HepG2 (cell line): ENCODE data around the gene CD70. TPM values are rescaled to one million over a fixed set of nuclear protein-coding genes. Genes with fewer than 3 reads are reported as not detected.

Experiments used
- ATAC-seq: fragments of 200-7000 bp; cut with Tn5 transposase; 3 replicates; pipeline ENCODE4 v1.9.1; 2020; ENCODE audit warnings: mild to moderate bottlenecking, moderate library complexity
- BruUV-seq: library from RNA; stranded (reverse); fragments of 400-500 nt; replicated peaks from 2 replicates; lab custom pipeline; 2021; lab: Mats Ljungman, UMichigan
- CTCF ChIA-PET: fragments of 300-600 bp; formaldehyde crosslinking; extraction: SDS; loops from one replicate; lab custom pipeline; 2021; ENCODE audit warnings: low total read pairs, inconsistent platforms, low intra/inter-chr PET ratio; lab: Yijun Ruan, JAX
- POLR2A ChIA-PET: fragments of 350-600 bp; sonication (Branson Sonifier 250); formaldehyde crosslinking; loops from one replicate; lab custom pipeline; 2020; ENCODE audit warnings: antibody characterized with exemption, inconsistent platforms; lab: Yijun Ruan, JAX
- DNase-seq: peaks from one replicate; pipeline ENCODE4 v3.0.0-alpha.2; 2015; ENCODE audit warnings: low spot score
- FAIRE-seq: peaks from 3 replicates; lab custom pipeline; 2011; peaks lifted over from hg19 to GRCh38; lab: Jason Lieb, UNC
- H2AFZ ChIP-seq: one replicate; pipeline ENCODE4 v1.6.1; 2011; ENCODE audit warnings: low read length, inconsistent platforms
- H3K27ac ChIP-seq: fragments of 300-600 bp; 3 replicates; pipeline ENCODE4 v1.8.0; 2011; ENCODE audit warnings: mixed run types, mild to moderate bottlenecking, mixed read lengths, low read length, inconsistent platforms; ENCODE audit not compliant: insufficient read depth; ENCODE audit errors: extremely low read length
- H3K27me3 ChIP-seq, 2 experiments: fragments of 200-600 bp in 1 of 2; 2 replicates in 1 of 2; 3 replicates in 1 of 2; pipeline versions ENCODE4 v1.6.0 to v1.8.0; 2011; ENCODE audit warnings: low read length in 2 of 2, mild to moderate bottlenecking in 2 of 2, moderate library complexity in 2 of 2, inconsistent platforms in 1 of 2; ENCODE audit not compliant: insufficient read depth in 2 of 2, control insufficient read depth in 1 of 2
- H3K36me3 ChIP-seq, 2 experiments: fragments of 200-600 bp in 1 of 2; replicated peaks in 1 of 2; 2 replicates in 1 of 2; 3 replicates in 1 of 2; pipeline versions ENCODE4 v1.5.1 to v1.8.0; 2011; ENCODE audit warnings: low read length in 2 of 2, inconsistent platforms in 1 of 2; ENCODE audit not compliant: insufficient read depth in 2 of 2, control insufficient read depth in 1 of 2
- H3K4me1 ChIP-seq: 2 replicates; pipeline ENCODE4 v1.5.1; 2012; ENCODE audit warnings: low read length, inconsistent platforms; ENCODE audit not compliant: insufficient read depth
- H3K4me2 ChIP-seq: 2 replicates; pipeline ENCODE4 v1.6.0; 2011; ENCODE audit warnings: low read depth, low read length, inconsistent platforms
- H3K4me3 ChIP-seq, 3 experiments: fragments of 200-600 bp in 1 of 3; sonication (generic), shearing (Covaris generic) in 1 of 3; replicated peaks in 1 of 3; 2 replicates each; pipeline ENCODE4 v1.5.1; 2011 to 2016; ENCODE audit warnings: low read length in 3 of 3, inconsistent platforms in 2 of 3, low read depth in 2 of 3, mild to moderate bottlenecking in 2 of 3, control low read depth in 1 of 3, mixed read lengths in 1 of 3; ENCODE audit not compliant: insufficient read depth in 1 of 3
- H3K79me2 ChIP-seq: one replicate; pipeline ENCODE4 v1.6.1; 2011; ENCODE audit warnings: low read length, inconsistent platforms; ENCODE audit not compliant: insufficient read depth
- H3K9ac ChIP-seq: 2 replicates; pipeline ENCODE4 v1.6.0; 2011; ENCODE audit warnings: mild to moderate bottlenecking, low read depth, low read length, inconsistent platforms; ENCODE audit not compliant: insufficient read depth
- H3K9me3 ChIP-seq: 2 replicates; pipeline ENCODE4 v1.5.1; 2012; ENCODE audit warnings: mild to moderate bottlenecking, low read length
- H4K20me1 ChIP-seq: 2 replicates; pipeline ENCODE4 v1.6.0; 2011; ENCODE audit warnings: inconsistent platforms, mild to moderate bottlenecking, low read length, moderate library complexity; ENCODE audit not compliant: insufficient read depth
- ARNTL ChIP-seq: sonication (generic); formaldehyde crosslinking; IDR thresholded peaks from 2 replicates; pipeline ENCODE4 v1.4.0; 2020; ENCODE audit warnings: mild to moderate bottlenecking, missing genetic modification reagents
- CEBPB ChIP-seq: IDR thresholded peaks from 2 replicates; pipeline ENCODE4 v1.6.1; 2011; ENCODE audit warnings: low read depth, low read length, improper control_type of control experiment, borderline replicate concordance
- ELK4 ChIP-seq: sonication (generic); formaldehyde crosslinking; IDR thresholded peaks from 2 replicates; pipeline ENCODE4 v1.9.0; 2021; ENCODE audit warnings: missing genetic modification reagents, borderline replicate concordance
- HNRNPK ChIP-seq: fragments of 200-400 bp; formaldehyde crosslinking; IDR thresholded peaks from 2 replicates; pipeline ENCODE4 v1.6.1; 2018; ENCODE audit warnings: low read length, low read depth, moderate library complexity, mild to moderate bottlenecking; ENCODE audit not compliant: poor library complexity, severe bottlenecking
- JUND ChIP-seq: sonication (generic); formaldehyde crosslinking; IDR thresholded peaks from 2 replicates; pipeline ENCODE4 v1.8.0; 2022; ENCODE audit warnings: mild to moderate bottlenecking, missing genetic modification reagents
- NFKB2 ChIP-seq: sonication (generic); formaldehyde crosslinking; IDR thresholded peaks from 2 replicates; pipeline ENCODE4 v1.4.0; 2020; ENCODE audit warnings: missing genetic modification reagents, borderline replicate concordance
- SETDB1 ChIP-seq: sonication (generic); formaldehyde crosslinking; IDR thresholded peaks from 2 replicates; pipeline ENCODE4 v1.5.1; 2020; ENCODE audit warnings: missing genetic modification reagents, mild to moderate bottlenecking, borderline replicate concordance
- THAP7 ChIP-seq: sonication (generic); formaldehyde crosslinking; IDR thresholded peaks from 2 replicates; pipeline ENCODE4 v1.8.1; 2023; ENCODE audit warnings: mild to moderate bottlenecking, missing genetic modification reagents
- ZNF124 ChIP-seq: sonication (generic); formaldehyde crosslinking; IDR thresholded peaks from 2 replicates; pipeline ENCODE4 v1.4.0; 2020; ENCODE audit warnings: missing genetic modification reagents
- ZNF160 ChIP-seq: sonication (generic); formaldehyde crosslinking; IDR thresholded peaks from 2 replicates; pipeline ENCODE4 v1.8.0; 2022; ENCODE audit warnings: mild to moderate bottlenecking, inconsistent platforms, missing genetic modification reagents
- ZNF687 ChIP-seq: sonication (generic); formaldehyde crosslinking; IDR thresholded peaks from 2 replicates; pipeline ENCODE4 v1.5.1; 2020; ENCODE audit warnings: mild to moderate bottlenecking, missing genetic modification reagents, moderate library complexity
- WGBS: methylation state at CpG from one replicate; pipeline ENCODE4 v1.1.6; 2017; ENCODE audit warnings: low lambda C conversion rate; 5-methylcytosine and 5-hydroxymethylcytosine counted together
- in situ Hi-C: cut with HindIII; loops from 2 replicates; pipeline ENCODE4 v1.10.0; 2017; ENCODE audit warnings: low pct_unique_long_range_greater_than_20kb; ENCODE audit not compliant: extremely low pct_ligation_motif_present
- intact Hi-C: fragments of 100-400 bp; cut with micrococcal nuclease; formaldehyde crosslinking; loops from one replicate; pipeline ENCODE4 v1.10.0; 2022; ENCODE audit not compliant: unreplicated experiment
- polyA plus RNA-seq, 8 experiments: library from polyadenylated mRNA; depleted of rRNA in 3 of 8; stranded (reverse) in 7 of 8; unstranded in 1 of 8; fragments of >200 nt; fragmentation: Illumina TruSeq in 4 of 8; extraction: Trizol in 4 of 8; gene quantifications; 2 replicates each; pipeline versions ENCODE4 v1.2.1 to v1.2.3, GENCODE V29; 2011 to 2016; ENCODE audit warnings: low read depth in 4 of 8, missing spikeins in 1 of 8, mixed read lengths in 1 of 8; ENCODE audit not compliant: insufficient read depth in 1 of 8
- total RNA-seq, 5 experiments: library from RNA; depleted of rRNA; stranded (reverse); fragments of >200 nt; fragmentation: Illumina TruSeq; extraction: Trizol; gene quantifications; 2 replicates each; pipeline ENCODE4 v1.2.3, GENCODE V29; 2016; ENCODE audit warnings: low read depth in 1 of 5

CD70 gene
- total and polyA plus RNA-seq, 2 of the 13 experiments (the other 11 are each of a cell fraction or from before 2014, with no cell fraction given) = 0.13 TPM; not detected in 1

GRCh38 chr19:6596621-6597020, 5.7 kb upstream of the CD70 start:
- BruUV-seq = no TSS peak
- no peaks in the 10 kb centered on the region for H3K27me3 ChIP-seq
- no peak overlapping the region for H2AFZ ChIP-seq
- no peak overlapping the region for H3K27ac ChIP-seq
- no peak overlapping the region for H3K9ac ChIP-seq
- FAIRE-seq = no peak
- H3K4me3 ChIP-seq = no peak overlapping the region
- peaks cover 7% of the 10 kb centered on the region; the same call in 1 of the 2 replicates for H3K4me1 ChIP-seq
- no peaks in the 10 kb centered on the region for H3K79me2 ChIP-seq
- ChIA-PET POLR2A (no interaction called here), CTCF (no interaction called here)
- no peaks in the 10 kb centered on the region for H3K36me3 ChIP-seq
- intact Hi-C loops = no loop called here
- DNase-seq = no peak
- TF ChIP-seq ARNTL = no peak
- no peaks in the 10 kb centered on the region for H3K9me3 ChIP-seq
- H4K20me1 ChIP-seq = no peaks in the 10 kb centered on the region
- in situ Hi-C loops = no loop called here
- no peak for ATAC-seq
- no peak overlapping the region for H3K4me2 ChIP-seq
- 44% methylated on average over 6 of the region's 7 CpGs for WGBS

GRCh38 chr19:6593651-6594416, 2.9 kb upstream of the CD70 start:
- CTCF ChIA-PET = no interaction called here
- WGBS = 13% methylated on average over 11 of the region's 11 CpGs
- TF ChIP-seq JUND (CRISPR knock-in tag) = no peak
- TF ChIP-seq HNRNPK = no peak
- no peak for TF ChIP-seq ZNF160 (CRISPR knock-in tag)
- no peak for TF ChIP-seq ZNF124
- TF ChIP-seq NFKB2 (CRISPR knock-in tag) = no peak
- no peak for TF ChIP-seq THAP7
- TF ChIP-seq CEBPB = no peak
- TF ChIP-seq ELK4 (CRISPR knock-in tag) = no peak
- TF ChIP-seq SETDB1 = no peak
- no peak for TF ChIP-seq ZNF687 (CRISPR knock-in tag)

More at GRCh38 chr19:6593651-6594416, 2.9 kb upstream of the CD70 start:
- no peak overlapping the region for H3K9ac ChIP-seq
- H3K4me1 ChIP-seq = no peaks in the 10 kb centered on the region
- no peaks in the 10 kb centered on the region for H4K20me1 ChIP-seq
- intact Hi-C loops = no loop called here
- H3K79me2 ChIP-seq = no peaks in the 10 kb centered on the region
- no TSS peak for BruUV-seq
- ATAC-seq (no peak), FAIRE-seq (no peak), DNase-seq (no peak)
- H3K27ac ChIP-seq = no peak overlapping the region
- H3K4me2 ChIP-seq = no peak overlapping the region
- peaks cover 0 to 25% of the 10 kb centered on the region in 2 experiments; a peak in 3 of 5 replicates for H3K27me3 ChIP-seq
- H3K9me3 ChIP-seq = no peaks in the 10 kb centered on the region
- no peak overlapping the region for H2AFZ ChIP-seq
- no peaks in the 10 kb centered on the region for H3K36me3 ChIP-seq
- H3K4me3 ChIP-seq = no peak overlapping the region
- POLR2A ChIA-PET = interaction anchor here (0.7 kb wide), 1 partner anchor 142 kb away, joined by 3 read pairs; no protein-coding TSS in a partner anchor
- in situ Hi-C loops = no loop called here
